ENCODE data around the gene RPS6KA5. TPM values are rescaled to one million over a fixed set of nuclear protein-coding genes. Genes with fewer than 3 reads are reported as not detected.
"Not testable (repeated sequence)": the region's sequence is repeated elsewhere in the genome, so short reads cannot be mapped to it uniquely, and the experiment has no call there.

RPS6KA5 gene
- 5.5 and 5.6 TPM in 2 replicates for total RNA-seq
- polyA plus RNA-seq (2012): 1.1 TPM

DNA sequence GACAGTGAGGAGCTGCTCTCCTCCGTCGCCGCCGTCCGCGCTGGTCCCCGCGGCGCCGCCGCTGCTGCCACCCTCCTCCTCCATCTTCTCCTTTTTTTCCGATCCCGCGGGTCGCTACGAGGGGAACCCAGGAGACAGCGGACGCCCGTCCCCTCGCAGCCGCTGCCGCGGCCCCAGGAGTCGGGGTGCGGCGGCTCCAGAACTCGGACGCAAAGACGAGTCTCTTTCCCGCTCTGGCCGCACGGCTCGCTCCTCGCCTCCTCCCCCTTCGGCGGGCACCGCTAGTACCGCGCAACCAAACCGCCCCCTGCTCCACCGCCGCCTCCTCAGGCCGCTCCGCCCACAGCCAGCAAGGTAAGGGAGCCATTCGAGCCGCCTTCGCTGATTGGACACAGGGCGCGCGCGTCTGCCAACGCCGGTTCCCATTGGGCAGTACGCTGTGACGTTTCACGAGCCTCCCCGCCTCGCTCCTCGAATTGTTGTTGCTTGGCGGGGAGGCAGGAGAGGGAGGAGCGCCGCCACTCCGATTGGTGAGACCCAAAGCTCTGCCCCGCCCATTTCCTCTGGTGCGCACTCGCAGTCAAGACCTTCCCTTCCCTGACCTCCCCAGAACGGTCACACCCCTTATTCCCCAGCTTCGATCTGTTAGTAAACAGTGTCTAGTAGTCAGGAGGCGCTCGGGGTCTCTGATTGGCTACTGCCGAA is at the start of gene RPS6KA5:
Gene RPS6KA5 (minus strand): TSS at position 291 of the 705 bp plus-strand sequence. CDS start 207 bp downstream, at position 84.
- peak; percentile 100 for DNase-seq (ENCODE audit: low read depth)

DNA sequence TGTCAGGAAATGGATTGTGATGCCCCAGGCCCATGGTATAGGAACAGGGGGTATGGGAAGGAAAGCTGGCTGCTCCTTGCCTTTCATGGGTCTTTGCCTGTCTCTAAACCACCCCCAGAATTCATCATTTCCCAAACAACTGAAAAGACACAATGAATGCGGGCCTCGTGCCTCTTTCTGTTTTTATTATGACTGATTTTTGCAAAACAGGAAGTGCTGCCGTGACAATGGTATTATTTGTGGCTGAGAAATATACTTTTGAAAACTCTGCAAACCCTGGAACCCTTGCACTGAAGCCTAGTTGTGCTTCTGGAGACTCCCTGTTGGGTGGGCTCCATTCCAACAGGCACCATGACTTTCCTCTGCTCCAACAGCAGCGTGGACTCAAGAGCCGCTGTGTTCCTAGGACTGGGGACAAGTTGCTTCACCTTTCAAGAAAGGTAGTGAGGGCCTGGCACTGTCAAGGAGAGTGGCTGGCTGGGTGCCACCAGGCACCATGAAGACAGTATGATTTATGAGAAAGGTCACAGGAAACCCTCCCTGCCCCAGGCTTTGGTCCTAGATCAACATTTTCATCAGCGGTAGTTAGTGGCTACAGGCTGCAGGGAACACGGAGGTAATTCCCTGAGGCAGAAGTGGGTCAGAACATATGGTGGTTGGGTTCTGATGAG is 48.6 kb upstream of the RPS6KA5 start:
- no peak for DNase-seq (ENCODE audit: low read depth)

DNA sequence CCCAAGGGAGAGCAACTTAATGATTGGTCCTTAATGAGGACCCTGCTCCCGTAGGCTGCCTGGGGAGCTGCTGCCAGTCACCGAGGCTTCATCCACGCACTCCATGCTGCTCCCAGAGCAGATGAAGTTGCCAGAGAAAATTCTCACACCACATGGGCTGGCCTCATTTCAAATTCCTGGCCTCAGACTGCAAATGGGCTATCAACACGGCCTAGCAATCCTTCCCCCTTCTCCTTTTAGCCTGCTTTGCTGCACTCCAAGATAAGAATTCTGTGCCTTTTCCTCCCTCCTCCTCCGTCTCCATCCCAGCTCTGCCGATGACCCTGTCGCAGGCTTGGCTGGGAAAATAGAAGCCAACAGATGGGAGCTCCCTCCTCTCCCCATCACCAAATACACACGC is 42.7 kb upstream of the RPS6KA5 start:
- DNase-seq (ENCODE audit: low read depth): no peak

DNA sequence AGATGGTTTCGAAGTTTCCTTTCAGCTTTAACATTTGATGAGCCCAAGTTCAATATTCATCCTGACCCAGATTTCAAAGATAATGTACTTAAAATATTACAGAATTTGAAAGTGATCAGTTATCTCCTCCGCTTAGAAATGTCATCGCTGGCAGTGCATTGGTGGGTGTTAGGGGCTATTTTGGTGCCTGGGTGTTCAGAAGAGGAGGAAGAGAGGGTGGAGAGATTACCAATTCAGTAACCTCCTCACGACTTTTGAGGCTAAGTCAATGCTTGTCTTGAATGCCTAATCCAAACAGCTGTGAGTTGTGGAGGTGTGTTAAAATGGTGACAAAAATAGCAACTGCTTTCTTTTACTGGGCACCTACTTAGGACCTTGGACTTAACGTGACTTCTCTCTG is 39.7 kb upstream of the RPS6KA5 start:
- DNase-seq (ENCODE audit: low read depth): no peak

DNA sequence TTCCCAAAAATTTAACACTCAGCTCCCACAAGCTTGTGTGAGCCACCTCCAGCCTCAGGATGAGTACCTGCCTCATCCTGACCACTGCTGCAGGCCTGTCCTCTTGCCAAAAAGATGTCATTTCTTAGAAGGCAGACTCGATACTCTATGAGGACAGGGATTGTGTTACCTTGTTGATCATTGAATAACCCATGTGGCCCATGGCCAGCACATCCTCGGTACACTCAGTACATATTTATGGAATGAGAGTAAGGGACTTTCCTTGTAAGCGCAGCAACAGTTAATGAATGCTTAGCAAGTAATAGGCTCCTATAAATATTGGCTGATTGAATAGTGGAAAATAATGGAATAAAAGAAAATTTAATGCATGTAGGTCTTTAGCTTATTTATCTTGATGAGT is 38.1 kb upstream of the RPS6KA5 start:
- no peak for DNase-seq (ENCODE audit: low read depth)

DNA sequence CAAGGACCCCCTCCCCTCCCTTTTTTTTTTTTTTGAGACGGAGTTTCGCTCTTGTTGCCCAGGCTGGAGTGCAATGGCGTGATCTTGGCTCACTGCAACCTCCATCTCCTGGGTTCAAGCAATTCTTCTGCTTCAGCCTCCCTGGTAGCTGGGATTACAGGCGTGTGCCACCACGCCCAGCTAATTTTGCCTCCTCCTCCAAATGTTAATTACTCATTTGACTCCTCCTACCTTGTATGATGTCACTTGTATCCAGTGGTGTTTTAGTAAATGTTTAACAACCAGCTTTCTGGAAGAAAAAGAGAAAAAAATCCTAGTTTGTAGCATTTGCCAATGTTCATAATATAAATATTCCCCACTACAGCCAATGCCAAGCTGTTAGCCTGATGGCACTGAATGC is 37.2 kb upstream of the RPS6KA5 start:
- DNase-seq (ENCODE audit: low read depth): not testable (repeated sequence)

DNA sequence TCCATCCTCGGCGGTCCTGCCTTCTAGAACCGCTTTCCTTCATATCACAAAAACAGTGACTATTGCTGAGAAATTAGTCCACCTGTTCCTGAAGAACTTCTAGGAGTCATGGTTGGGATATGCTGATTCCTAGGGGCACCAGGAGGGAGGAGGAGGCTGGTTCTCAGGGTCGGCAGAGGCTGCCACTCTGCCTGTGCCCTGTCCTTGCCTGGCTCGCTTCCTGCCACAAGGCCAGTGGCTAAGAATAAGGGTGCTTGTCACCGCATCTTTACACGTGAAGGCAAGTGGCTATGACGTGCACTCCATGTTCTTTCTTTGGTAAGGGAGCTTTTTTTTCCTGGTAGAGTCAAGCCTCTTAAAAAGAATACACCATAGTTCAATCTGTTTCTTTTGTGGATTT is 34.7 kb upstream of the RPS6KA5 start:
- DNase-seq (ENCODE audit: low read depth): peak; percentile 89

DNA sequence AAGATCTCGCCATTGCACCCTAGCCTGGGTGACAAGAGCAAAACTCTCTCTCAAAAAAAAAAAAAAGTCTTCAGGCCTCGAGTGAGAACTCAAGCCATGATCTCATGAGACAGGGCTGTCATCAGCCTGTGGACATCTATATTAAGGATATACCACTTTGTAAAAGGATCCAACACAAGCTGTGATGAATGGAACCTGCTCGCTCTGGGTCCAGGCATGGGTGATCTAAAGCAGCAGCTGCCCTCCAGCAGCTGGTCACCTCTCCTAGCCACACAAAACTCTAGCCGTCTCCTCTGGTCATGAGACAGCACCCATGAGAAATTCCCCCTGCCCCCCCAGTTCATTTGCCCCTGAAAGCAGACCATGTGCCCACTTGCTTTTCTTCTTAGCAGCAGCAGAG is 34.3 kb upstream of the RPS6KA5 start:
- peak; percentile 96 for DNase-seq (ENCODE audit: low read depth)

DNA sequence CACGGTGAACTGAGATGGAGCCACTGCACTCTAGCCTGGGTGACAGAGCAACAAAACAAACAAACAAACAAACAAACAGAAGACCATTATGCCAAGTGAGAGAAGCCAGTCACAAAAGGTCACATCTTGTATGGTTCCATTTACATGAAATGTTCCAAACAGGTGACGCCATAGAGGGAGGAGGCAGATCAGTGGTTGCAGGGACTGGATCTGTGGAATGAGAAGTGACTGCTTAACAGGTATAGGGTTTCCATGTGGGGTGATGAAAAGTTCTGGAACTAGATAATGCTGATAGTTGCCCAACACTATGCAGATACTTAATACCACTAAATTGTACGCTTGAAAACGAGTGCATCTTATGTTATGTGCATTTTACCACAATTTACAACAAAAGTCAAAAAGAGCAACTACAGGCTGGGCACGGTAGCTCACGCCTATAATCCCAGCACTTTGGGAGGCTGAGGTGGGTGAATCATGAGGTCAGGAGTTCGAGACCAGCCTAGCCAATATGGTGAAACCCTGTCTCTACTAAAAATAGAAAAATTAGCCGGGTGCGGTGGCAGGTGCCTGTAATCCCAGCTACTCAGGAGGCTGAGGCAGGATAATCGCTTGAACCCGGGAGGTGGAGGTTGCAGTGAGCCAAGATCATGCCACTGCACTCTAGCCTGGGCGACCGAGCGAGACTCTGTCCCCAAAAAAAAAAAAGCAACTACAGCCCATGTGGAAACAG is 33.5 kb upstream of the RPS6KA5 start:
- not testable (repeated sequence) for DNase-seq (ENCODE audit: low read depth)

DNA sequence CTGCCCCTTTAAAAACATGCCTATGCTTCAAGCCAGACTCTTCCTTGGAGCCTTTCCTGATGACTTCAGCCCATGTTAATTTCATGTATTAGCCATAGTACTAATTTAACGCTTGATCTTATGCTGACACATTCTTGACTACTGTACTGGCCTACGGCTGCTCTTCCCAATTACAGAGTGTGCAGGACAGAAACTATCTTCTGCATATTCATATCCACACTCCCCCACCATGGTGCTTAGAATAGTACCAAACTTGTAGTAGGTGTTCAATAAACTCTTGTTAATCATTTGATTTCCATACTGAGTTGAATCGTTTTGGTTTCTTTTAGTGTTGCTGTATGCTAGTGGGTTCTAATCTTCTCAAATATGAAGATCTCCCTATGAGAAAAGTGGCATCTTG is 31.6 kb upstream of the RPS6KA5 start:
- DNase-seq (ENCODE audit: low read depth): no peak

DNA sequence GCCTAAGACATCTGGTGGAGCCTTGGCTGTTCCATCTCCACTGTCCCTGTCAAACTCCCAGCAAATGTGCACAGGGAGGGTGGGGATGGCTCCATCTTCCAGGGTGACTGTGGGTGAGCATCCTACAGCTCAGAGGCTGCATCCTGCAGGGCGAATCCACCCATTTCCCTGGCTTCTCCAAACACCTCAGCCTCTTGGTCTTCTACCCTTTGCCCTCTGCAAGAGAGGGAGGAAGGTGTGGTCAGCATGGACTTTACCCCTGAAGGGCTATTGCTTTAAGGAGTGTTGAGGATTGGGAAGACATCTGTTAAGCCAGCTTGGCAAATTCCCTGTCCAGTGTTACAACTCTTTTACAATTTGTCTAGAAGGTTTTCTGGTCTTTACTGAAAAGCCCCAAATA is 30.3 kb upstream of the RPS6KA5 start:
- DNase-seq (ENCODE audit: low read depth): no peak

DNA sequence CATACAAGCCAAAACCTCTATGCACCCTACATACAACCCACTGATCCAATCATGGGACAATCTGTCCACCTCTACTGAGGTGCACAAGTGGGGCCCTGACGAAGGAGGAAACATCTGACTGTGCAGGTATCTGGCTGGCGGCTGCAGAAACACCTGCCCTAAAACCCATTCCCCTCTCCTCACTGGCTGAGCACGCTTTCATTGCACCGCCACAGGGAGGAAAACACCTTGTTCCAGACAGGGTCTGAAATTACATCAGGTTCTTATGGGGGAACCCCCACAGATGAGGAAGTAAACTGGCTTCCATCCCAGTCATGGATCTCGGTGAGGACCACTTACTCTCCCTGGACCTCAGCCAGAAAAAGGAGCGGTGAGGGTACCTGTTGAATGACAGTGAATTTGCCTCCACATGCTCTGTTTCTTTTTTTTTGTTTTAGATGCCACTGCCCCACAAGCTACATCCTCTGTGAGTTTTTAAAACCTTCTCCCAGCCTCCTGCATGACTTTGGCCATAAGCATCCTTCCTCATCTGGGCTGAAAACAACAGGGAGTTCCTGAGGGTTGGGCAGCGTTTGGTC is 29.6 kb upstream of the RPS6KA5 start:
- no peak for DNase-seq (ENCODE audit: low read depth)

DNA sequence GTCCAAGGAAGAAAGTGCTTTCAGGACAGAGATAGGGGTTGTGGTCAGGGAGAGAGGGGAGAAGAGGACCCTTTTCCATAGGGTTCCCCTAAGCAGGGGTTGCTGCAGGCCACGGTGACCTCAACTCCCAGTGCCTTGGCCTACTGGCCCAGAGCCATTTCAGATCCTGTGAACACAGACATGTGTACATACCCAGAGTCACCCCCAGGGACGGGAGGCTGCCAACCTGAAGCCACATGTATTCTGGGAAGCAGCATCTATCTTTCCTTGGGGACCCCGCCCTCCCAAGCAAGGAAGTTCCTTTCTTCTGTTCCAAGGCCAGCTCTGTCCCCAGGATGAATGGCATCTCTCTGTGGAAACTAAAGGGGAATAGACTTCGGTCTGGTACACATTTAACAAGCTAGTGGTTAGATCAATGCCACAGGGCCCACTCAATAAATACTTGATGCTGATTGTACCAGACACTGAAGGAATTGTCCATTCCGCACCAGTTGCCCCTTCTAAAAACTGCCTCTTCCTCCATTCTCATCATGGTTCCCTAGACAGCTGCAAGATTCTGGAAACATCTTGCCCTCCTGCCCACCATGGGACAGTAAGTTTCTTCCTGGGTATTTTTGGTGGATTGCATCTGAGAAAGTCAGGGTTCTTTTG is 28.3 kb upstream of the RPS6KA5 start:
- DNase-seq (ENCODE audit: low read depth): no peak

DNA sequence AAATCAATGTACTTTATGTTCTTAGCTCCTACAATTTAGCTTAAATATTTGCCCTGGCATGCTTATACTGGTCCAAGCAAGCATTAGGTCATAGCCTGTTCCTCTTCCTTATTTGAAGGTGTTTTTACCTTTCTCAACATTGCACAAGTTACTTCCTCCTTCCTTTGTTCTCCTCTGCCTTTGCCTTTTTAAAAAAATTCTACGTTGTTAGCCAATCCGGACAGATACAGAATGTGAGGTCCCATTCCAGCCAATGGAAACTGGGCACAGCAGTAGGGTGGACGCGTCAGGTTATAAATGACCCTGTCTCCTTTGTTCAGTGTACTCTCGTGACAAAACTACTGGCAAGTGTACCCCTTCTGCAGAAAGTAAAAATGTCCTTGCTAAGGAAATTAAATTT is 27.0 kb upstream of the RPS6KA5 start:
- DNase-seq (ENCODE audit: low read depth): not testable (repeated sequence)

DNA sequence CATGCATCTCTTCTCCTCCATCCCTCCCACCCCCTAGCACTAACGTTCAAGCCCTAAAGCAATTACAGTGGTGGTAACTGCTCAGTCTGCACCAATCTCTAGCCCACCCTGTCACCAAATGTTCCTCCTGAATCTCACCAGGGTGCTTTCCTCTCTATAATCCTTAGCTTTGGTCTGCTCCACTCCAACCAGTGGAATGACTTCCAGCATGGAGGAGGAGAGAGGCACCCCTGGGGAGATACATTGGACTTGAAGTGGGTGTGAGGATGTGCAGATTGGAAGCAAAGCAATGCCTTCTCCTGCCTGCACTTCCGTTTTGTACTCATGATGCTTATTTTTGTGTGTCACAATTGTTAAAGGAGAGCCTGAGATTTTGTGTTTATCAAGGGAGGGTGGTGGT is 24.1 kb upstream of the RPS6KA5 start:
- no peak for DNase-seq (ENCODE audit: low read depth)

DNA sequence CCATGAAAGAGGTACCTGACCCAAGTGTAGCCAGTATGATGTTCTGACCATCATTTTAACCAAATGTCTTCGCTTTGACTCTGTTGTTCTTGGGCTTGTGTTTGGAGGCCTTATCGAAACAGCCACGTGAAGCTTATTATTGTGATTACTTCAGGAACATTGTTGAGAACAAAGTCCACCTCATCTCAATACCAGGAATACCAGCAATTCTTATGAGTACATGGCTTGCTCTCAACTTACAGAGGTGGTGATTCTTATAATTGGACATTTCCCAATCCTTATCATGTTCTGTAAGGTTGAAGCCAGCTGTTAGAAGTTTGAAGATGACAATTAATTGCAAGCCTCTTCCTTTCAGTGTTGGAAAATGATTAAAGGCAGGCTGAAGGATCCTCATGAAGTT is 21.8 kb upstream of the RPS6KA5 start:
- no peak for DNase-seq (ENCODE audit: low read depth)

DNA sequence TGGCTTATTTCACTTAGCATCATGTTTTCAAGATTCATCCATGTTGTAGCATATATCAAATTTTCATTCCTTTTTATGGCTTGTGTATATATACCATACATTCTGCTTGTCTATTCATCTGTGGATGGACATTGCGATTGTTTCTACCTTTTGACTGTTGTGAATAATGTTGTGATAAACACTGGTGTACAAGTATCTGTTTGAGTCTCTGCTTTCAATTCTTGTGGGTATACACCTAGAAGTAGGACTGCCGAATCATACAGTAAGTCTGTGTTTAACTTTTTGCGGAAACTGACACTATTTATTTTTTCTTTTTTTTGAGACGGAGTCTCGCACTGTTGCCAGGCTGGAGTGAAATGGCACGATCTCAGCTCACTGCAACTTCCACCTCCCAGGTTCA is 19.6 kb upstream of the RPS6KA5 start:
- DNase-seq (ENCODE audit: low read depth): no peak

DNA sequence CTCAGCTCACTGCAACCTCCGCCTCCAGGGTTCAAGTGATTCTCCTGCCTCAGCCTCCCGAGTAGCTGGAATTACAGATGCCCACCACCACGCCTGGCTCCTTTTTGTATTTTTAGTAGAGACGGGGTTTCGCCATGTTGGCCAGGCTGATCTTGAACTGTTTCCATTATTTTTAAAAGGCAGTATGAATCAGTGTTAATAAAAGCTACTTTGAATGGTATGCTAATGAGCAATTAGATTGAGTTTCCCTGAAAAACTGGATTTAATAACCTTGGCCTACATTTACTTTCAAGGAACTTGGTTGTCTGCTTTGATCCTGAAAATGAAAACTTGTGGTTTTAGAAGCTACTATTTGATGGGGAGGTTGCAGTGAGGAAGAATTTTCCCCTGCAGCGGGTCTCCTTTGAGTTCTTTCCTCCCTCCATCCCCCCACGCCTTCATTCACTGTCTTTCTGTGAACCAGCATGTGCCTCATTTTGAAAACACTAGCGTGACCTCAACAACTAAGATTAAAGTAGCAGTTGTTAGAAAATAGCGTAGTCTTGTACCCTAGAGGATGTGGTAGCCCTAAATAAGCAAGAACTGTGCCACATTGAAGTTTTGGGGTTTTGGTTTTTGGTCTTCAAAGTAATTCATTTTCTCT is 17.8 kb upstream of the RPS6KA5 start:
- no peak for DNase-seq (ENCODE audit: low read depth)

DNA sequence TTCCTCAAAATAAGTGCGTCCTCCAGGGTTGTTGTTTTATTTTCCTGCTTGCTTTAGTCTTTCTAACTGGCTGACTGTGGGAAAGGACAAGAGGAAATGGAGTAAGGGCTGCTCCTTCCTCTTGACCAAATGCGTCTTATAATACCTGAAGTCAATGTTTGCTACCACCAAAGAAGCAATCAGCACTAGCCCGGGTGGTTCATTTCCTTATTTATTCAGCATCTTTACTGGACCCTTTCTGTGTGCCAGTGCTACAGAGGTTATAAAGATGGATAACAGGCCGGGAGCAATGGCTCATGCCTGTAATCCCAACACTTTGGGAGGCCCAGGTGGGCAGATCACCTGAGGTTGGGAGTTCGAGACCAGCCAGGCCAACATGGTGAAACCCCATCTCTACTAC is 15.1 kb upstream of the RPS6KA5 start:
- no peak for DNase-seq (ENCODE audit: low read depth)

DNA sequence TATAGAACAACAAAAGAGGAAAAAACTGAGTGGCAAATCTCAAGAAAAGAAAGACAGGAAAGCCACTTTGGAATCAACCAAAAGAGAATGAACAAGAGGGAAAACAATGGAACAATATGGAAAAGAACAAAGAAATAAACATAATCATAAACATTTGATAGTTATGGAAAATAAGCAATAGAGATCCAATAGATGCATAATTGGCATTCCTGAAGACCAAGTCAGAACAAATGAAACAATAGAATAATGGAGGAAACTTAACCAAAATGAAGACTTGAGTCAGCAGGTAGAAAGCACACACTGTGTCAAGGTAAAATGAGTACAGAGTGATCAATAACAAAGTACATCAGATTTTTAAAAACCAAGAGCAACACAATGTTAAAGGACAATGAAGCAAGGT is 10.1 kb upstream of the RPS6KA5 start:
- DNase-seq (ENCODE audit: low read depth): no peak

DNA sequence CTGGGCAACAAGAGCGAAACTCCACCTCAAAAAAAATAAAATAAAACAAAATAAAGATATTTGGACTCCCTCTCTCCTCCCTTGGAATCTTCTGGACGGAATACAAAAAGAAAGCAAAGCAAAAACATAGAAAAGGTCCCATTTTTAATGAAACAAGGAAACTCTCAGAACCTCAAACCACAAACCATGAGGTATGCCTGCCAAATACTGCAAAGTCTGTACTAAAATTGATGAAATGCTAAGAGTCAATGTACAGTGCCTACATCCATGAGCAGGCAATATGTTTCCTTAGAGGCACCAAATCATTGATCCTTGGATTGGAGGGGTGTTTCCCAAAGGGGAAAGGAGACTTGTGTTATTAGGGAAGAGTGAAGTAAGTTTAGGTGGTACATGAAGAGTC is 8.2 kb upstream of the RPS6KA5 start:
- DNase-seq (ENCODE audit: low read depth): no peak
